GM23338 (cell line): Measurements from ENCODE around the gene KHSRP. TPM values are rescaled to one million over a fixed set of nuclear protein-coding genes. Genes with fewer than 3 reads are reported as not detected.

ENCODE experiments used
- ATAC-seq: fragments of 200-7000 bp; cut with Tn5 transposase; 3 replicates; pipeline ENCODE4 v1.9.1; 2020
- DNase-seq: peaks from one replicate; pipeline ENCODE4 v3.0.0-alpha.2; 2015; ENCODE audit warnings: low spot score
- H2AFZ ChIP-seq: fragments of 200-600 bp; sonication (generic); 2 replicates; pipeline ENCODE4 v1.8.0; 2016; ENCODE audit warnings: antibody characterized with exemption, mild to moderate bottlenecking, moderate library complexity
- H3F3A ChIP-seq: fragments of 200-600 bp; sonication (generic); replicated peaks from 2 replicates; pipeline ENCODE4 v1.8.0; 2017; ENCODE audit warnings: antibody characterized with exemption, mixed run types, low read depth
- H3K27ac ChIP-seq: fragments of 200-600 bp; sonication (generic); 2 replicates; pipeline ENCODE4 v1.6.1; 2016; ENCODE audit warnings: low read depth
- H3K27me3 ChIP-seq: fragments of 200-600 bp; sonication (generic); 2 replicates; pipeline ENCODE4 v1.8.0; 2016; ENCODE audit warnings: mild to moderate bottlenecking, mixed run types, moderate library complexity; ENCODE audit not compliant: insufficient read depth
- H3K36me3 ChIP-seq: fragments of 200-600 bp; sonication (generic); 2 replicates; pipeline ENCODE4 v1.8.0; 2016; ENCODE audit warnings: mild to moderate bottlenecking; ENCODE audit not compliant: insufficient read depth
- H3K4me1 ChIP-seq: fragments of 200-600 bp; sonication (generic); 2 replicates; pipeline ENCODE4 v1.8.0; 2016; ENCODE audit warnings: mild to moderate bottlenecking, moderate library complexity; ENCODE audit not compliant: insufficient read depth
- H3K4me2 ChIP-seq: fragments of 200-600 bp; sonication (generic); 2 replicates; pipeline ENCODE4 v1.7.1; 2017; ENCODE audit warnings: mixed run types
- H3K4me3 ChIP-seq: fragments of 200-600 bp; sonication (generic); 2 replicates; pipeline ENCODE4 v1.6.1; 2016; ENCODE audit warnings: mixed run types
- H3K79me2 ChIP-seq: fragments of 200-600 bp; sonication (generic); replicated peaks from 2 replicates; pipeline ENCODE4 v1.8.0; 2017; ENCODE audit warnings: mild to moderate bottlenecking; ENCODE audit not compliant: insufficient read depth
- H3K9me2 ChIP-seq: fragments of 200-600 bp; sonication (generic); 2 replicates; pipeline ENCODE4 v1.8.0; 2017; ENCODE audit not compliant: insufficient read depth
- H4K20me1 ChIP-seq: fragments of 200-600 bp; sonication (generic); replicated peaks from 2 replicates; pipeline ENCODE4 v1.8.0; 2017; ENCODE audit warnings: mild to moderate bottlenecking; ENCODE audit not compliant: insufficient read depth
- H3K27ac Mint-ChIP-seq: 2 replicates; pipeline ENCODE4 v1.8.0; 2020; ENCODE audit warnings: inconsistent platforms, mild to moderate bottlenecking, moderate library complexity, mixed read lengths
- H3K27me3 Mint-ChIP-seq: 3 replicates; pipeline ENCODE4 v1.8.0; 2022; ENCODE audit warnings: low read depth, mild to moderate bottlenecking, moderate library complexity, mixed read lengths, inconsistent platforms; ENCODE audit not compliant: insufficient read depth, poor library complexity
- H3K36me3 Mint-ChIP-seq: 3 replicates; pipeline ENCODE4 v1.8.0; 2021; ENCODE audit warnings: low read depth, mild to moderate bottlenecking, inconsistent platforms, moderate library complexity, mixed read lengths
- H3K4me1 Mint-ChIP-seq: 3 replicates; pipeline ENCODE4 v1.8.0; 2020; ENCODE audit warnings: mild to moderate bottlenecking, inconsistent platforms, mixed read lengths
- H3K4me3 Mint-ChIP-seq: 3 replicates; pipeline ENCODE4 v1.8.0; 2021; ENCODE audit warnings: moderate library complexity, mild to moderate bottlenecking, inconsistent platforms, mixed read lengths
- H3K9me3 Mint-ChIP-seq: 3 replicates; pipeline ENCODE4 v1.8.0; 2020; ENCODE audit warnings: moderate library complexity, mild to moderate bottlenecking, inconsistent platforms, mixed read lengths
- CREB1 ChIP-seq: fragments of 250-450 bp; sonication (Bioruptor Pico); IDR thresholded peaks from 2 replicates; pipeline ENCODE4 v1.5.0; 2020; ENCODE audit warnings: low read depth, mild to moderate bottlenecking, moderate library complexity
- POLR2AphosphoS5 ChIP-seq: IDR thresholded peaks from 2 replicates; pipeline ENCODE4 v1.6.1; 2016; ENCODE audit warnings: antibody characterized with exemption, low read depth
- STAT1 ChIP-seq: IDR thresholded peaks from one replicate; pipeline ENCODE4 v1.6.1; 2016; ENCODE audit warnings: antibody characterized with exemption; ENCODE audit not compliant: unreplicated experiment
- ZNF331 ChIP-seq: fragments of 250-450 bp; sonication (Bioruptor Pico); IDR thresholded peaks from 2 replicates; pipeline ENCODE4 v1.5.0; 2020; ENCODE audit warnings: low read depth, mild to moderate bottlenecking, moderate library complexity
- polyA plus RNA-seq: library from polyadenylated mRNA; unstranded; fragments of >200 nt; fragmentation: Nextera tagmentation; extraction: Ambion mirVana; gene quantifications from 2 replicates; pipeline ENCODE4 v1.2.1, GENCODE V29; 2016
- total RNA-seq: library from RNA; depleted of rRNA; stranded (reverse); fragments of >200 nt; shearing (Covaris generic); gene quantifications from 2 replicates; pipeline ENCODE4 v1.2.3, GENCODE V29; 2014
- TF ChIP-seq, protein P1 (sequence below), 2 experiments: fragments of 200-600 bp in 1 of 2; sonication (generic) in 1 of 2; conservative IDR thresholded peaks; 2 replicates each; pipeline versions ENCODE4 v1.5.1 to v1.6.1; 2016 to 2017; ENCODE audit warnings: antibody characterized with exemption in 2 of 2, low read depth in 2 of 2, mild to moderate bottlenecking in 2 of 2, moderate library complexity in 1 of 2
- TF ChIP-seq, protein P2 (sequence below): IDR thresholded peaks from one replicate; pipeline ENCODE4 v1.6.1; 2018; ENCODE audit warnings: antibody characterized with exemption; ENCODE audit not compliant: unreplicated experiment
- TF ChIP-seq, protein P3 (sequence below): fragments of 250-450 bp; sonication (Bioruptor Pico); IDR thresholded peaks from 2 replicates; pipeline ENCODE4 v1.5.0; 2020; ENCODE audit warnings: mild to moderate bottlenecking, moderate library complexity

KHSRP gene
- total and polyA plus RNA-seq, 2 experiments from 2014 or later: 129 to 359 TPM

DNA sequence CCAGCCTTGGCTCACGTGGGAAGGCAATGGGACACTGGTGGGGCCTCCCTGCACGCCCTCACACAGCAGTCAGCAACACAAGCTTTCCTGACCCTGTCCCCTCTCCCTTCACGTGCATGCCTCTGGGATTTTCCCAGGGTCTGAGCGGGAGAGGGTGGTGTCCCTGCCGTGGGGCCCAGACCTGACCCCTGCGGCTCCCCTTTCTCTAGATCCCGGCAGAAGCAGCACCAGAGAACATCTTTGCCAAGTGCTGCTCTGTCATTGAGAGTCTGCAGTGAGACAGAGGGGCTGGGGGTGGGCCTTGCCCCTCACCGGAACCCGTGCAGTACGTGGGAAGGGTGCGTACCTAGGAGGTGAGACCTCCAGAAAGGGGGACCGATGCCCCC, 12.6 kb downstream of the KHSRP start:
- Mint-ChIP-seq H3K27me3 (peaks cover 6% of the 10 kb centered on the region), H3K9me3 (no peaks in the 10 kb centered on the region; the same call in 2 of the 3 replicates), H3K4me3 (no peak overlapping the region), H3K4me1 (peaks cover 21% of the 10 kb centered on the region), H3K27ac (no peak overlapping the region), H3K36me3 (peaks cover 40% of the 10 kb centered on the region)
- Histone ChIP-seq H3K27ac (peak overlapping the region; percentile 94), H4K20me1 (0 out of 2 replicates have a peak, but pooled peaks cover 8% of the 10 kb centered on the region), H3F3A (peaks cover 19% of the 10 kb centered on the region), H3K4me3 (no peak overlapping the region), H3K9me2 (no peaks in the 10 kb centered on the region), H3K4me1 (peaks cover 10% of the 10 kb centered on the region), H3K27me3 (no peaks in the 10 kb centered on the region), H3K79me2 (no peaks in the 10 kb centered on the region), H3K4me2 (peak overlapping the region; percentile 43; the same call in 1 of the 2 replicates), H2AFZ (no peak overlapping the region), H3K36me3 (peaks cover 5% of the 10 kb centered on the region; the same call in 1 of the 2 replicates)
- DNase-seq: peak; percentile 19
- peak; percentile 38 for ATAC-seq
- TF ChIP-seq, protein P1, sequence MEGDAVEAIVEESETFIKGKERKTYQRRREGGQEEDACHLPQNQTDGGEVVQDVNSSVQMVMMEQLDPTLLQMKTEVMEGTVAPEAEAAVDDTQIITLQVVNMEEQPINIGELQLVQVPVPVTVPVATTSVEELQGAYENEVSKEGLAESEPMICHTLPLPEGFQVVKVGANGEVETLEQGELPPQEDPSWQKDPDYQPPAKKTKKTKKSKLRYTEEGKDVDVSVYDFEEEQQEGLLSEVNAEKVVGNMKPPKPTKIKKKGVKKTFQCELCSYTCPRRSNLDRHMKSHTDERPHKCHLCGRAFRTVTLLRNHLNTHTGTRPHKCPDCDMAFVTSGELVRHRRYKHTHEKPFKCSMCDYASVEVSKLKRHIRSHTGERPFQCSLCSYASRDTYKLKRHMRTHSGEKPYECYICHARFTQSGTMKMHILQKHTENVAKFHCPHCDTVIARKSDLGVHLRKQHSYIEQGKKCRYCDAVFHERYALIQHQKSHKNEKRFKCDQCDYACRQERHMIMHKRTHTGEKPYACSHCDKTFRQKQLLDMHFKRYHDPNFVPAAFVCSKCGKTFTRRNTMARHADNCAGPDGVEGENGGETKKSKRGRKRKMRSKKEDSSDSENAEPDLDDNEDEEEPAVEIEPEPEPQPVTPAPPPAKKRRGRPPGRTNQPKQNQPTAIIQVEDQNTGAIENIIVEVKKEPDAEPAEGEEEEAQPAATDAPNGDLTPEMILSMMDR (conservative IDR thresholded peaks at IDR 0.05; ENCODE audit: low read depth in 2 of 2): no peak
- no peak for TF ChIP-seq STAT1
- no peak for TF ChIP-seq CREB1 (CRISPR knock-in tag)
- TF ChIP-seq, protein P2, sequence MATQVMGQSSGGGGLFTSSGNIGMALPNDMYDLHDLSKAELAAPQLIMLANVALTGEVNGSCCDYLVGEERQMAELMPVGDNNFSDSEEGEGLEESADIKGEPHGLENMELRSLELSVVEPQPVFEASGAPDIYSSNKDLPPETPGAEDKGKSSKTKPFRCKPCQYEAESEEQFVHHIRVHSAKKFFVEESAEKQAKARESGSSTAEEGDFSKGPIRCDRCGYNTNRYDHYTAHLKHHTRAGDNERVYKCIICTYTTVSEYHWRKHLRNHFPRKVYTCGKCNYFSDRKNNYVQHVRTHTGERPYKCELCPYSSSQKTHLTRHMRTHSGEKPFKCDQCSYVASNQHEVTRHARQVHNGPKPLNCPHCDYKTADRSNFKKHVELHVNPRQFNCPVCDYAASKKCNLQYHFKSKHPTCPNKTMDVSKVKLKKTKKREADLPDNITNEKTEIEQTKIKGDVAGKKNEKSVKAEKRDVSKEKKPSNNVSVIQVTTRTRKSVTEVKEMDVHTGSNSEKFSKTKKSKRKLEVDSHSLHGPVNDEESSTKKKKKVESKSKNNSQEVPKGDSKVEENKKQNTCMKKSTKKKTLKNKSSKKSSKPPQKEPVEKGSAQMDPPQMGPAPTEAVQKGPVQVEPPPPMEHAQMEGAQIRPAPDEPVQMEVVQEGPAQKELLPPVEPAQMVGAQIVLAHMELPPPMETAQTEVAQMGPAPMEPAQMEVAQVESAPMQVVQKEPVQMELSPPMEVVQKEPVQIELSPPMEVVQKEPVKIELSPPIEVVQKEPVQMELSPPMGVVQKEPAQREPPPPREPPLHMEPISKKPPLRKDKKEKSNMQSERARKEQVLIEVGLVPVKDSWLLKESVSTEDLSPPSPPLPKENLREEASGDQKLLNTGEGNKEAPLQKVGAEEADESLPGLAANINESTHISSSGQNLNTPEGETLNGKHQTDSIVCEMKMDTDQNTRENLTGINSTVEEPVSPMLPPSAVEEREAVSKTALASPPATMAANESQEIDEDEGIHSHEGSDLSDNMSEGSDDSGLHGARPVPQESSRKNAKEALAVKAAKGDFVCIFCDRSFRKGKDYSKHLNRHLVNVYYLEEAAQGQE: no peak

DNA sequence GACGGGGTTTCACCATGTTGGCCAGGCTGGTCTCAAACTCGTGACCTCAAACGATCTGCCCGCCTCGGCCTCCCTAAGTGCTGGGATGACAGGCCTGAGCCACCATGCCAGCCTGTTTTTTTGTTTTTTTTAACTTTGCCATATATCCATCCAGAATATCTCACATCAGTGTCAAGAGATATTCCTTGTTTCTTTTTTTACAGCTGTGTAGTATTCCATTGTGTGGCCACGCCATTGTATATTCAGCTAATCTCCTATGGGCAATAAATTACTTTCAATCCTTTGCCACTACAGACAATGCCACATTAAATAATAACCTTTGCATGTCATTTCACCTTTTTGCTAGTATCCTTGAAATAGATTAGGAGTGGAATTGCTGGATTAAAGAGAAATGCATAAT, 15.3 kb downstream of the KHSRP start:
- no peaks in the 10 kb centered on the region for H3K9me3 Mint-ChIP-seq
- H3K4me1 ChIP-seq: peaks cover 10% of the 10 kb centered on the region
- DNase-seq: no peak
- no peak overlapping the region for H3K4me2 ChIP-seq
- 0 out of 2 replicates have a peak, but pooled peaks cover 5% of the 10 kb centered on the region for H4K20me1 ChIP-seq
- H3K4me3 ChIP-seq: no peak overlapping the region
- no peak overlapping the region for H3K27ac Mint-ChIP-seq
- H3K27me3 Mint-ChIP-seq: peaks cover 3% of the 10 kb centered on the region
- no peak overlapping the region for H2AFZ ChIP-seq
- H3K27ac ChIP-seq: no peak overlapping the region
- no peaks in the 10 kb centered on the region for H3K79me2 ChIP-seq
- ATAC-seq: no peak
- no peaks in the 10 kb centered on the region for H3K27me3 ChIP-seq
- H3K9me2 ChIP-seq: no peaks in the 10 kb centered on the region
- H3F3A ChIP-seq: peaks cover 9% of the 10 kb centered on the region; the same call in 1 of the 2 replicates
- peaks cover 18% of the 10 kb centered on the region; the same call in 2 of the 3 replicates for H3K4me1 Mint-ChIP-seq
- H3K36me3 Mint-ChIP-seq: peaks cover 18% of the 10 kb centered on the region
- no peak overlapping the region for H3K4me3 Mint-ChIP-seq
- no peaks in the 10 kb centered on the region for H3K36me3 ChIP-seq
- TF ChIP-seq STAT1: no peak
- TF ChIP-seq POLR2AphosphoS5: no peak
- TF ChIP-seq, protein P1 (conservative IDR thresholded peaks at IDR 0.05; ENCODE audit: low read depth in 2 of 2): no peak
- TF ChIP-seq ZNF331 (CRISPR knock-in tag): no peak
- TF ChIP-seq, protein P3, sequence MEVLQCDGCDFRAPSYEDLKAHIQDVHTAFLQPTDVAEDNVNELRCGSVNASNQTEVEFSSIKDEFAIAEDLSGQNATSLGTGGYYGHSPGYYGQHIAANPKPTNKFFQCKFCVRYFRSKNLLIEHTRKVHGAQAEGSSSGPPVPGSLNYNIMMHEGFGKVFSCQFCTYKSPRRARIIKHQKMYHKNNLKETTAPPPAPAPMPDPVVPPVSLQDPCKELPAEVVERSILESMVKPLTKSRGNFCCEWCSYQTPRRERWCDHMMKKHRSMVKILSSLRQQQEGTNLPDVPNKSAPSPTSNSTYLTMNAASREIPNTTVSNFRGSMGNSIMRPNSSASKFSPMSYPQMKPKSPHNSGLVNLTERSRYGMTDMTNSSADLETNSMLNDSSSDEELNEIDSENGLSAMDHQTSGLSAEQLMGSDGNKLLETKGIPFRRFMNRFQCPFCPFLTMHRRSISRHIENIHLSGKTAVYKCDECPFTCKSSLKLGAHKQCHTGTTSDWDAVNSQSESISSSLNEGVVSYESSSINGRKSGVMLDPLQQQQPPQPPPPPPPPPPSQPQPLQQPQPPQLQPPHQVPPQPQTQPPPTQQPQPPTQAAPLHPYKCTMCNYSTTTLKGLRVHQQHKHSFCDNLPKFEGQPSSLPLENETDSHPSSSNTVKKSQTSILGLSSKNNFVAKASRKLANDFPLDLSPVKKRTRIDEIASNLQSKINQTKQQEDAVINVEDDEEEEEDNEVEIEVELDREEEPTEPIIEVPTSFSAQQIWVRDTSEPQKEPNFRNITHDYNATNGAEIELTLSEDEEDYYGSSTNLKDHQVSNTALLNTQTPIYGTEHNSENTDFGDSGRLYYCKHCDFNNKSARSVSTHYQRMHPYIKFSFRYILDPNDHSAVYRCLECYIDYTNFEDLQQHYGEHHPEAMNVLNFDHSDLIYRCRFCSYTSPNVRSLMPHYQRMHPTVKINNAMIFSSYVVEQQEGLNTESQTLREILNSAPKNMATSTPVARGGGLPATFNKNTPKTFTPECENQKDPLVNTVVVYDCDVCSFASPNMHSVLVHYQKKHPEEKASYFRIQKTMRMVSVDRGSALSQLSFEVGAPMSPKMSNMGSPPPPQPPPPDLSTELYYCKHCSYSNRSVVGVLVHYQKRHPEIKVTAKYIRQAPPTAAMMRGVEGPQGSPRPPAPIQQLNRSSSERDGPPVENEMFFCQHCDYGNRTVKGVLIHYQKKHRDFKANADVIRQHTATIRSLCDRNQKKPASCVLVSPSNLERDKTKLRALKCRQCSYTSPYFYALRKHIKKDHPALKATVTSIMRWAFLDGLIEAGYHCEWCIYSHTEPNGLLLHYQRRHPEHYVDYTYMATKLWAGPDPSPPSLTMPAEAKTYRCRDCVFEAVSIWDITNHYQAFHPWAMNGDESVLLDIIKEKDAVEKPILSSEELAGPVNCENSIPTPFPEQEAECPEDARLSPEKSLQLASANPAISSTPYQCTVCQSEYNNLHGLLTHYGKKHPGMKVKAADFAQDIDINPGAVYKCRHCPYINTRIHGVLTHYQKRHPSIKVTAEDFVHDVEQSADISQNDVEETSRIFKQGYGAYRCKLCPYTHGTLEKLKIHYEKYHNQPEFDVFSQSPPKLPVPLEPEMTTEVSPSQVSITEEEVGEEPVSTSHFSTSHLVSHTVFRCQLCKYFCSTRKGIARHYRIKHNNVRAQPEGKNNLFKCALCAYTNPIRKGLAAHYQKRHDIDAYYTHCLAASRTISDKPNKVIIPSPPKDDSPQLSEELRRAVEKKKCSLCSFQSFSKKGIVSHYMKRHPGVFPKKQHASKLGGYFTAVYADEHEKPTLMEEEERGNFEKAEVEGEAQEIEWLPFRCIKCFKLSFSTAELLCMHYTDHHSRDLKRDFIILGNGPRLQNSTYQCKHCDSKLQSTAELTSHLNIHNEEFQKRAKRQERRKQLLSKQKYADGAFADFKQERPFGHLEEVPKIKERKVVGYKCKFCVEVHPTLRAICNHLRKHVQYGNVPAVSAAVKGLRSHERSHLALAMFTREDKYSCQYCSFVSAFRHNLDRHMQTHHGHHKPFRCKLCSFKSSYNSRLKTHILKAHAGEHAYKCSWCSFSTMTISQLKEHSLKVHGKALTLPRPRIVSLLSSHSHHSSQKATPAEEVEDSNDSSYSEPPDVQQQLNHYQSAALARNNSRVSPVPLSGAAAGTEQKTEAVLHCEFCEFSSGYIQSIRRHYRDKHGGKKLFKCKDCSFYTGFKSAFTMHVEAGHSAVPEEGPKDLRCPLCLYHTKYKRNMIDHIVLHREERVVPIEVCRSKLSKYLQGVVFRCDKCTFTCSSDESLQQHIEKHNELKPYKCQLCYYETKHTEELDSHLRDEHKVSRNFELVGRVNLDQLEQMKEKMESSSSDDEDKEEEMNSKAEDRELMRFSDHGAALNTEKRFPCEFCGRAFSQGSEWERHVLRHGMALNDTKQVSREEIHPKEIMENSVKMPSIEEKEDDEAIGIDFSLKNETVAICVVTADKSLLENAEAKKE (CRISPR knock-in tag): no peak
